Measurements from ENCODE around the gene SMC1B.

Gene SMC1B

GRCh38 chr22:45422237-45422983 lies 9.0 kb upstream of the SMC1B start:
- DNase-seq (ENCODE audit: extremely low read depth, low read depth): no peak
- H3K4me3 ChIP-seq (replicated peaks; ENCODE audit: low read depth, low read length): no peak overlapping the region
- no peak for TF ChIP-seq CTCF (IDR thresholded peaks at IDR 0.05; ENCODE audit: low read depth, low read length, missing control alignments)

GRCh38 chr22:45421349-45422055 lies 8.1 kb upstream of the SMC1B start:
- no peak for DNase-seq (ENCODE audit: extremely low read depth, low read depth)
- no peak for TF ChIP-seq CTCF (IDR thresholded peaks at IDR 0.05; ENCODE audit: low read depth, low read length, missing control alignments)
- no peak overlapping the region for H3K4me3 ChIP-seq (replicated peaks; ENCODE audit: low read depth, low read length)

GRCh38 chr22:45420539-45420938 lies 7.1 kb upstream of the SMC1B start:
- no peak for DNase-seq (ENCODE audit: extremely low read depth, low read depth)
- no peak overlapping the region for H3K4me3 ChIP-seq (replicated peaks; ENCODE audit: low read depth, low read length)
- no peak for TF ChIP-seq CTCF (IDR thresholded peaks at IDR 0.05; ENCODE audit: low read depth, low read length, missing control alignments)

GRCh38 chr22:45420011-45420410 lies 6.6 kb upstream of the SMC1B start:
- no peak for TF ChIP-seq CTCF (IDR thresholded peaks at IDR 0.05; ENCODE audit: low read depth, low read length, missing control alignments)
- no peak for DNase-seq (ENCODE audit: extremely low read depth, low read depth)
- H3K4me3 ChIP-seq (replicated peaks; ENCODE audit: low read depth, low read length): no peak overlapping the region

GRCh38 chr22:45418770-45419138 lies 5.4 kb upstream of the SMC1B start:
- H3K4me3 ChIP-seq (replicated peaks; ENCODE audit: low read depth, low read length): no peak overlapping the region
- DNase-seq (ENCODE audit: extremely low read depth, low read depth): no peak
- no peak for TF ChIP-seq CTCF (IDR thresholded peaks at IDR 0.05; ENCODE audit: low read depth, low read length, missing control alignments)

GRCh38 chr22:45418056-45418769 lies 4.8 kb upstream of the SMC1B start:
- H3K4me3 ChIP-seq (replicated peaks; ENCODE audit: low read depth, low read length): no peak overlapping the region
- no peak for TF ChIP-seq CTCF (IDR thresholded peaks at IDR 0.05; ENCODE audit: low read depth, low read length, missing control alignments)
- DNase-seq (ENCODE audit: extremely low read depth, low read depth): no peak
